GM18951 (cell line): Measurements from ENCODE around the gene BCR.

Experiments
- POLR2A ChIP-seq: IDR thresholded peaks from 4 replicates; pipeline ENCODE4 v1.6.1; 2011; ENCODE audit warnings: mild to moderate bottlenecking; ENCODE audit not compliant: insufficient read length, insufficient read depth; ENCODE audit errors: extremely low read depth
- in situ Hi-C: fragments of 300-500 bp; cut with MboI; formaldehyde crosslinking; loops from one replicate; pipeline ENCODE4 v1.12.0; 2022; ENCODE audit warnings: low sequenced_read_pairs, mixed read lengths, inconsistent platforms; ENCODE audit not compliant: unreplicated experiment

Gene BCR

GRCh38 chr22:23251445-23252093 lies 71.3 kb downstream of the BCR start:
- TF ChIP-seq POLR2A, result no peak
- in situ Hi-C loops, result no loop called here

GRCh38 chr22:23253475-23254055 lies 73.3 kb downstream of the BCR start:
- in situ Hi-C loops, result no loop called here
- TF ChIP-seq POLR2A, result no peak

DNA sequence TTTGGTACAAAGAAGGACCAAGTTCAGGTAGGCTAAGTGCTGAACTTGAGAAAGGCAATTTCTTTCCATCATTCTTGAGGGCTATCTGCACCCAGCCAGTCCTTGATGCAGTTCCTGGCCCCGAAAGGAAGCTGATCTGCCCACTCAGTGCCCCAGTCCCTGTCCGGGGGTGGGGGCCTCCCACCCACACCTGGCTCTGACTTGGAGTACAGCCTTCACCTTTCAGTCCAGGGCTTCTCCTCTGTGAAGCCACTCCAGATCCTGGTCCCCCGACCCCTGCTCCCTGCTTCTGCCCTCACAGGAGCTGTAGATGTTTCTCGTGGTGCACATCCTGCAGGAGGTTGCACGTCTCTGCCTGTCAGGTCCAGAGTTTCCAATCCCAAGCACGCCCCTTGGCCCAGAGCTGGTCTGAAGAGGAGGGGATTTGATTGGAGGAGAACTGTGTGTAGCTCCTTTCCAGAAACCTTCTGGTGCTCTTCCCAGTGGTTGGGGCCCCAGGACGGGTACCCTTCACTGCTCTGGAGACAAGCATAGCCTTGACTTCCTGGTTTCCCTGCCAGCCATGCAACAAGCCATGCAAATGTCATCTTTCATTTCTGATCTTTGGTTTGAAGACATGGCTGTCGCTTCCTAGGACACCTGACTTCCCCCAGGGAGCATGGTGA lies 75.3 kb downstream of the BCR start:
- in situ Hi-C loops, result no loop called here
- TF ChIP-seq POLR2A, result no peak

GRCh38 chr22:23256171-23256932 lies 76.0 kb downstream of the BCR start:
- in situ Hi-C loops, result no loop called here
- TF ChIP-seq POLR2A, result no peak

DNA sequence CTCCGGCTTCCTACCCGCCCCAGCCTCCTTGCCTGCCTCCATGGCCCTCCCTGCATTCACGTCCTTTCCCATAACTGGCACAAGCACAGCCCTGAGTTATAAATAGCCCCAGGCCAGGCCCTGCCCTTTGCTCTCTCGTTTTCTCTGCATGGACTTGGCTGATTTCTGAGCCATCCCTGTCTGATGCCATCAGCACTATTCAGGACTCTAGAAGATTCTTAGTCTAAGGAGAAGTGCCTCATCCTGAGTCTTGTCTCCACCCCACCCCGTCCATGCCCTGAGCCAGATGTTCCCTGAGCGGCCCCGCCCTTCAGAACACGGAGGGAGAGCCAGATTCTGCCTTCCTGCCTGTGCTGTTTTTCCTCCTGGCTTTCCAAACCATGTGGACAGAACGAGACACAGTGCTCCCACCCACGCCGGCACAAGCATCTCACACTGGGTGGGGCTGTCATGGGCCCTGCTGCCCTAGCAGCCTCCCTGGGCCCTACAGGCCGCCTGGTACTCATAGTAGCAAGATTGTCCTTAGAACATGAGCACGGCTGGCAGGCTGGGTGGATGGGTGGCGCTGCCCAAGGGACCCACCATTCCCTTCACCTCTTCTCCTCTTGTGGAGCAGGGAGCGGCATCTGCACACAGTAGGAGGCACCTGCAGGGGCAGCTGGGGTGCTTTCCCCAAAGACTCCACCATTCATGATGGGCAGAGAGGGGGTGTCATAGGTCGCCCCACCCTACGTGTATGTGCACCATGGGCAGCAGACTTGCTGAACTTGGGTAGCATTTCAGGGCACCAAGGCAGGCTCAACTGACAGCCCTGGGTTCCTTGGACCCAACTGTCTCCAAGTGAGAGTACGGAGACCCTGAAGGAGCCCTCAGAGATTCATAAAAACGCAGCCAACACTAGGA lies 76.9 kb downstream of the BCR start:
- in situ Hi-C loops, result no loop called here
- TF ChIP-seq POLR2A, result no peak

GRCh38 chr22:23257889-23258825 lies 77.8 kb downstream of the BCR start:
- in situ Hi-C loops, result no loop called here
- TF ChIP-seq POLR2A, result no peak

DNA sequence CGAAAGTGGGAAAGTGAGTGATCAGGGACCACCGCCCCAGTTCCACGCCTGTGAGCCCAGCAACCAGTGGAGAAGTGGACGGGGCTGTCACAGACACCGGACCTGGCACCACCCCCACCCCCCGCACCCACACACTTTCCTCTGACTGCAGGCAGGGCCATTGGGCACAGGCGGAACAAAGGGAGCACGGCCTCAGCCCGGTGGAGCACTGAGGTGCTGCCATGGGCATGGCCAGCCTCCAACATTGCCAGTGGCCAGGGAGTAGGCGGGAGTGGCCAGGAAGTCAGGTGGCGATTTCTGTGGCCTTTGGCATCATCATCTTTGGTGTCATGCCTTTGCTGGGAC lies 78.5 kb downstream of the BCR start:
- no peak for TF ChIP-seq POLR2A
- in situ Hi-C loops, result no loop called here

DNA sequence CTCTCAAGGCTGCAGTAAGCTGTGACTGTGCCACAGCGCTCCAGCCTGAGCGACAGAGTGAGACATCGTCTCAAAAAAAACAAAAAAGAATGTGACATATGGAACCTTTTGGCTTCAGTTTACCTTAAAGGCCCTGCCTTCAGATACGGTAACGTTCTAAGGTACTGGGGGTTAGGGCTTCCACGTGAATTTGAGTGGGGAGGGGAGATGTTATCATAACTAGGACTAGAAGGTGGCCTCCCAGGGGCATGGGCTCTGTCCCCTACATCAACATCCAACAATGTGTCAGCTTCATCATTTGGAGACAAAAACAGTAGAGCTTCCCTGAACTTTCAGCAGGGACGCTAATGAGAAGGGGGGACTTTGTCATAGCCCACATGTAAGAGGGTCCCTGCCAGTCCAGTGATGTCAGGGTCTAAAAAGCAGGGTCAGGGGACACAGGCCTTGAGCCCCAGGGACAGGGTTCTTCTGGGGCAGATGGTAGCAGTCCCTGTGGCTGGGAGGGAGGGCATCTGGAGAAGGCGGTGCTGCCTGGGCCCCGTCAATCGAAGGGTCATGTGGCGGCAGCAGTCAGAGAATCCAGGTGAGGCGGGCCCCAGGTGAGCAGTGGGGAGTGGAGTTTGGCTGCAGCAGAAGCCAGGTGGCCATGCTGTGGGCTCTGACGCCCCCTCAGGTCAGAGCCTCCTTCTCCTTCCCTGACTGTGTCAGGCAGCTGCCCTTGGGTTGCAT lies 79.8 kb downstream of the BCR start:
- in situ Hi-C loops, result no loop called here
- no peak for TF ChIP-seq POLR2A

GRCh38 chr22:23260645-23261581 lies 80.6 kb downstream of the BCR start:
- TF ChIP-seq POLR2A, result no peak
- in situ Hi-C loops, result no loop called here

GRCh38 chr22:23261900-23262450 lies 81.7 kb downstream of the BCR start:
- no peak for TF ChIP-seq POLR2A
- in situ Hi-C loops, result no loop called here
